Right atrium auricular region (tissue), 2 donors: ENCODE results near the gene DYNLRB1. TPM values are rescaled to one million over a fixed set of nuclear protein-coding genes. Genes with fewer than 3 reads are reported as not detected.

Experiments
- DNase-seq: peaks from one replicate; pipeline ENCODE4 v3.0.0-alpha.2; 2019; ENCODE audit warnings: low spot score
- H3K27ac ChIP-seq, 2 donors: fragments of 200-600 bp; sonication (generic); 1 replicate in 1 of 2; 2 replicates in 1 of 2; pipeline ENCODE4 v1.5.1; 2016 to 2019
- H3K27me3 ChIP-seq, 2 donors: fragments of 200-600 bp; sonication (generic); one replicate each; pipeline versions ENCODE4 v1.5.1 to v1.6.0; 2017 to 2019
- H3K36me3 ChIP-seq: fragments of 200-600 bp; sonication (generic); one replicate; pipeline ENCODE4 v1.5.1; 2016
- H3K4me1 ChIP-seq, 2 donors: fragments of 200-600 bp; sonication (generic); one replicate each; pipeline versions ENCODE4 v1.5.1 to v1.6.0; 2017 to 2019
- H3K4me3 ChIP-seq, 2 donors: fragments of 200-600 bp; sonication (generic); 1 replicate in 1 of 2; 2 replicates in 1 of 2; pipeline ENCODE4 v1.5.1; 2017 to 2019; ENCODE audit warnings: mild to moderate bottlenecking in 1 of 2, moderate library complexity in 1 of 2
- H3K9me3 ChIP-seq, 2 donors: fragments of 200-600 bp; sonication (generic); one replicate each; pipeline ENCODE4 v1.5.1; 2019
- total RNA-seq, 2 donors: library from RNA; depleted of rRNA; stranded (reverse); fragments of >200 nt; gene quantifications; one replicate each; pipeline ENCODE4 v1.1.0, GENCODE V29; 2016
- TF ChIP-seq, protein P1 (sequence below), 2 donors: fragments of 200-600 bp; sonication (generic); IDR thresholded peaks; one replicate each; pipeline ENCODE4 v1.5.1; 2019; ENCODE audit warnings: antibody characterized with exemption in 2 of 2

The DYNLRB1 gene
- total RNA-seq, 2 donors from 2014 or later, result 189 to 252 TPM

DNA sequence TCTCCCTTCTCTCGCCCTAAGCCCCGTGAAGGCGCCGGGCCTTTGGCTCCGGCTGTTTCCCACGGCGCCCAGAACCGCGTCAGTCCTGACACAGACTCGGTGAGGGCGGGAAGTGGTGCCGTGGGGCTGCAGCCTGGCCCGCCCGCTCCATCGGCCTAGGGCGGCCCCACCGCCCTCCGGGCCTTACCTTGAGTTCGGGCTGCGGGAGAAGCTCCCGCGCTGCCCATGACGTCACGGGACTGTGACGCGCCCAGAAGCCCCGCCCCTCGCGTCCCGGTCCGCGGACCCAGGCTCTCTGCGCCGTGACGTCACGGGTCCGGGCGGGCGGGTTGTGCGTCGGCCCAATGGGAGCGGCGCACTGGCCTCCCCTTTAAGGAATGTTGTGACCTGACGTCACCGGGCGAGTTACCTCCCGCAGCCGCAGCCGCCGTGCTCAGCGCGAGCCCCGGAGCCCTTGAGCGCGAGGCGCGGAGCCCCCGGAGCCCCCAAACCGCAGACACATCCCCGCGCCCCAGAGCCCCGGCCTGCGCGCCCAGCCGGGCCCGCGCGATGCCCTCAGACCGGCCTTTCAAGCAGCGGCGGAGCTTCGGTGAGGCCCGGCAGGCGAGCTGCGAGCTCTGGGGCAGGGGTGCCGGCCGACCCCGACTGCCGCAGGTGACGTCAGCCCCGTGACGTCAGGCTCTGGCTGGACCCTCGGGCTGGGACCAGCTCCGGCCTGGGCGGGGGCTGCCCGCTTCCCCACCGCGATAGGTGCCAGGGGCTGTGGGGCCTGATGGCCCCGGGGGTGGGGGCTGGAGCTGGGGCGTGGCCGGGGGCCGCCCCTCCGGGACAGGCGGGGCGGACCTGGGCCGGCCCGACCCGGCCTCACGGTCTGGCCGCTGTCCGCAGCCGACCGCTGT is 42.3 kb downstream of the DYNLRB1 start, which contains the start of gene MAP1LC3A:
Gene MAP1LC3A, plus strand, starts transcription at position 399 of the 899 bp plus-strand sequence. Its CDS starts 151 bp downstream, at position 550.
- peak within 1 kb of the TSS; percentile 62 to 92 for H3K4me3 ChIP-seq
- TF ChIP-seq, protein P1, sequence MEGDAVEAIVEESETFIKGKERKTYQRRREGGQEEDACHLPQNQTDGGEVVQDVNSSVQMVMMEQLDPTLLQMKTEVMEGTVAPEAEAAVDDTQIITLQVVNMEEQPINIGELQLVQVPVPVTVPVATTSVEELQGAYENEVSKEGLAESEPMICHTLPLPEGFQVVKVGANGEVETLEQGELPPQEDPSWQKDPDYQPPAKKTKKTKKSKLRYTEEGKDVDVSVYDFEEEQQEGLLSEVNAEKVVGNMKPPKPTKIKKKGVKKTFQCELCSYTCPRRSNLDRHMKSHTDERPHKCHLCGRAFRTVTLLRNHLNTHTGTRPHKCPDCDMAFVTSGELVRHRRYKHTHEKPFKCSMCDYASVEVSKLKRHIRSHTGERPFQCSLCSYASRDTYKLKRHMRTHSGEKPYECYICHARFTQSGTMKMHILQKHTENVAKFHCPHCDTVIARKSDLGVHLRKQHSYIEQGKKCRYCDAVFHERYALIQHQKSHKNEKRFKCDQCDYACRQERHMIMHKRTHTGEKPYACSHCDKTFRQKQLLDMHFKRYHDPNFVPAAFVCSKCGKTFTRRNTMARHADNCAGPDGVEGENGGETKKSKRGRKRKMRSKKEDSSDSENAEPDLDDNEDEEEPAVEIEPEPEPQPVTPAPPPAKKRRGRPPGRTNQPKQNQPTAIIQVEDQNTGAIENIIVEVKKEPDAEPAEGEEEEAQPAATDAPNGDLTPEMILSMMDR (IDR thresholded peaks at IDR 0.05), result no peak
- H3K4me1 ChIP-seq, result peaks cover 0 to 6% of the 10 kb centered on the region in 2 donors
- peak within 1 kb of the TSS; percentile 90 to 97 for H3K27ac ChIP-seq
- H3K36me3 ChIP-seq, result peaks cover 3% of the 10 kb centered on the region
- H3K9me3 ChIP-seq, result no peaks in the 10 kb centered on the region
- no peaks in the 10 kb centered on the region for H3K27me3 ChIP-seq
- peak; percentile 97 for DNase-seq

DNA sequence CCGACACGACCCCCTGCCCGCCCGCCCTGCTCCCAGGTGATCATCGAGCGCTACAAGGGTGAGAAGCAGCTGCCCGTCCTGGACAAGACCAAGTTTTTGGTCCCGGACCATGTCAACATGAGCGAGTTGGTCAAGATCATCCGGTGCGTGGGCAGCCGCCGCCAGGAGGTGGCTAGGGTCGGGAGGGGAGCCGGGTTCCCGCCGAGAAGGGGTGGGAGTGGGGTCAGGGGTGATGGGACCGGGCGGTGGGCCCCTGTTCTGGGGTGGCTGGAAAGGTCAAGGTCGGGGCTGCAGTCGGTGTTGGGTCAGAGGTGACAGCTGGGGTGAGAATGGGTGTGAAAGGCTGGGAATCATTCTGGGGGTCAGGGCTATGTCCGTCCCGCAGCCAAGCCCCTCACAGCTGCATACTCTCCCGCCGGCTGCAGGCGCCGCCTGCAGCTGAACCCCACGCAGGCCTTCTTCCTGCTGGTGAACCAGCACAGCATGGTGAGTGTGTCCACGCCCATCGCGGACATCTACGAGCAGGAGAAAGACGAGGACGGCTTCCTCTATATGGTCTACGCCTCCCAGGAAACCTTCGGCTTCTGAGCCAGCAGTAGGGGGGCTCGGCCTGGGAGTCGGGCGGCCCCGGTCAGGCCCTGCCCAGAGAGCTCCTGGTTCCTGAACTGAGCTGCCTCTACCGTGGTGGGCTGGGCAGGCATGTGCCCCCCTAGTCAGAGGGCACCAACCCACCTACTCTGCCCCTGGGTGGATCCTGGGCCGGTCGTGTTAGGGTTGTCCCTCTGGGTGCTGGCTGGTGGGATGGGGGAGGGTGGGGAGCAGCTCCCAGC is 43.3 kb downstream of the DYNLRB1 start:
- H3K9me3 ChIP-seq, result no peaks in the 10 kb centered on the region
- H3K27me3 ChIP-seq, result no peaks in the 10 kb centered on the region
- H3K27ac ChIP-seq, result peak overlapping the region; percentile 90 to 97
- H3K36me3 ChIP-seq, result peaks cover 3% of the 10 kb centered on the region
- peaks cover 0 to 6% of the 10 kb centered on the region in 2 donors for H3K4me1 ChIP-seq
- DNase-seq, result no peak
- peak overlapping the region; percentile 62 to 92 for H3K4me3 ChIP-seq
- TF ChIP-seq, protein P1 (IDR thresholded peaks at IDR 0.05), result no peak

DNA sequence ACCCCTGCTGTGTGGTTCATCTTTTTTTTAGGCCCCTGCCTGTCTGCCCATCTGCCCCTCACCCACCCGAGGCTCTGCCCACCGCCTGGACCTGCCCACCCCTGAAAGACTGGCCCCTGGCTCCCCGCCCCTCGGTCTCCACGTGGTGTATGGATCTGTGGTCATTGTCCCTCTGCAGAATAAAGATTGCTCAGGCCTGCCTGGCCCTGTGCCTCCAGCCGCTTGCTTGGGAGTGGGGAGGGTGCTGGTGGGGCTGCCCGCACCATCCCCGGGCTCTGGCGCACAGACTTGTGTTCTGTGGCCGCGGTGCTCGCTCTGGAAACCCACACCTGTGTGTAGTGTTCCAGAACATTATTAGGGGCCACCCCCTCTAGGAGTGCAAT is 43.9 kb downstream of the DYNLRB1 start:
- H3K4me3 ChIP-seq, result no peak overlapping the region
- H3K27ac ChIP-seq, result peak overlapping the region; percentile 90 to 97
- no peak for DNase-seq
- TF ChIP-seq, protein P1 (IDR thresholded peaks at IDR 0.05), result no peak
- no peaks in the 10 kb centered on the region for H3K27me3 ChIP-seq
- peaks cover 3% of the 10 kb centered on the region for H3K36me3 ChIP-seq
- H3K4me1 ChIP-seq, result peaks cover 0 to 6% of the 10 kb centered on the region in 2 donors
- no peaks in the 10 kb centered on the region for H3K9me3 ChIP-seq

DNA sequence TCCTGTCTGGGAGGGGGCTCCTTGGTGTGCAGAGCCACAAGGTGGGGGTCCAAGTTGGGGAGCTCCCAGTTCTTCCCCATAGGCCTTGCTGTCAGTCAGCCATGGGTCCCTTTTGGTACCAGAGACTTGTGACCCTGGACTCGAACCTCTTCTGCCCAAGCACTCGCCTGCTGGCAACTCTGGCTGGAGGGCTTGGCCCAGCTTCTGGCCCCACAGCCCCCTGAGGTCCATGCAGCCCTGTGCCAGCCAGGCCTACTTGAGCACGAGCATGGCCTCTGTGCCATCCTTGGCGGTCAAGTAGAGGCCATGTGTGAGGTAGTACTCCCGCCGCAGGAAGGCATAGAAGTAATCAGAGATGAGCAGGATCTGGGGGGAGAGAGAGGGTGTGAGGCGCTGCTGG is 44.4 kb downstream of the DYNLRB1 start:
- Histone ChIP-seq H3K27me3 (no peaks in the 10 kb centered on the region), H3K27ac (no peak overlapping the region), H3K4me1 (peaks cover 0 to 6% of the 10 kb centered on the region in 2 donors), H3K9me3 (no peaks in the 10 kb centered on the region), H3K4me3 (no peak overlapping the region), H3K36me3 (peaks cover 3% of the 10 kb centered on the region)
- no peak for DNase-seq
- TF ChIP-seq, protein P1 (IDR thresholded peaks at IDR 0.05), result no peak

DNA sequence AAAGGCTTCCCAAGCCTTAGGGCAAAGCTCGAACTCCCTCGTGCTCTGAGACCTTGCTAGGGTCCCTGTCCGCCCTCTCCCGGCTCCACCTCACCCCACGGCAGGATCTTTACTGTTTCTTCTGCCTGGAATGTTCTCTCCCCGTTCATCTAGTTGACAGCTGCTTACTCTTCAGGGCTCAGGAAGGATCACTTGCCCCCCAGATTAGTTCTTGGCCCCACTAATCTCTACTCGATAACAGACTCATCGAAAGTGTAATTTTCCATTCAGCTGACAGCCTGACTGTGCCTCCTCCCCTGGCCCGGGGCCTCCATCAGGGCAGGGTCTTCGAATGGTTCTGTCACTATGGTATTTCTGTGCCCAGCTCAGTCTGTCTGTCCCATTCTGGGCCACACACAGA is 45.4 kb downstream of the DYNLRB1 start:
- Histone ChIP-seq H3K9me3 (no peaks in the 10 kb centered on the region), H3K4me1 (peaks cover 0 to 6% of the 10 kb centered on the region in 2 donors), H3K36me3 (peaks cover 3% of the 10 kb centered on the region), H3K27me3 (no peaks in the 10 kb centered on the region), H3K4me3 (no peak overlapping the region), H3K27ac (peak overlapping the region in 1 of 2 donors; percentile 3)
- no peak for DNase-seq
- TF ChIP-seq, protein P1 (IDR thresholded peaks at IDR 0.05), result no peak
